ENCODE results near the gene MAP2K5. TPM values are rescaled to one million over a fixed set of nuclear protein-coding genes. Genes with fewer than 3 reads are reported as not detected.

MAP2K5 gene
- total and polyA plus RNA-seq, 10 of the 15 experiments (the other 5 are each of a cell fraction or from before 2014, with no cell fraction given), result 1.3 to 19.4 (median 9.6) TPM

- no peak for DNase-seq (ENCODE audit: low read depth, low spot score)
- Histone ChIP-seq H3K9me3 (replicated peaks; ENCODE audit: control insufficient read depth, insufficient read depth, low read length) (no peaks in the 10 kb centered on the region), H3K4me3 (no peak overlapping the region), H3K9ac (ENCODE audit: control insufficient read depth, insufficient read depth, low read length) (no peak overlapping the region), H3K27me3 (replicated peaks in 1 of 2; ENCODE audit: control insufficient read depth in 2 of 2, insufficient read depth in 2 of 2, low read length in 1 of 2) (no peaks in the 10 kb centered on the region), H3K27ac (ENCODE audit: control insufficient read depth, insufficient read depth) (no peak overlapping the region), H3K4me1 (ENCODE audit: control insufficient read depth, insufficient read depth, low read length) (no peaks in the 10 kb centered on the region), H3K79me2 (ENCODE audit: control insufficient read depth, insufficient read depth, low read length) (no peaks in the 10 kb centered on the region), H4K20me1 (ENCODE audit: control insufficient read depth, insufficient read depth) (no peaks in the 10 kb centered on the region), H3K4me2 (ENCODE audit: control insufficient read depth, insufficient read depth) (no peak overlapping the region), H2AFZ (ENCODE audit: control insufficient read depth, low read depth, low read length) (no peak overlapping the region), H3K36me3 (ENCODE audit: control insufficient read depth in 2 of 2, insufficient read depth in 2 of 2, low read length in 1 of 2) (peaks cover 0 to 4% of the 10 kb centered on the region in 2 experiments; a peak in 2 of 4 replicates)
- POLR2A ChIA-PET, result no interaction called here
- FAIRE-seq, result peak; percentile 59
- RAD21 ChIA-PET (ENCODE audit: unreplicated experiment), result no interaction called here
- CTCF ChIA-PET, result interaction anchor here (1.2 kb wide), 1 partner anchor 38 kb away, joined by 3 read pairs; no protein-coding TSS in a partner anchor
- ATAC-seq, result no peak
- TF ChIP-seq ZZZ3 (IDR thresholded peaks at IDR 0.05; ENCODE audit: control insufficient read depth, insufficient read length, low read depth) (no peak), CBX5 (IDR thresholded peaks at IDR 0.05; ENCODE audit: low read depth) (no peak), MAX (IDR thresholded peaks at IDR 0.05; ENCODE audit: low read depth, low read length) (no peak), SIN3A (IDR thresholded peaks at IDR 0.05; ENCODE audit: low read depth, low read length) (no peak), NFYB (IDR thresholded peaks at IDR 0.05; ENCODE audit: insufficient read depth, low read depth, low read length) (no peak), SUZ12 (IDR thresholded peaks at IDR 0.05; ENCODE audit: unreplicated experiment) (no peak), ASH2L (IDR thresholded peaks at IDR 0.05; ENCODE audit: borderline replicate concordance, low read depth) (no peak), BCLAF1 (IDR thresholded peaks at IDR 0.05) (no peak), MEF2B (IDR thresholded peaks at IDR 0.05; ENCODE audit: partially characterized antibody, poor library complexity, severe bottlenecking) (no peak), TAF1 (IDR thresholded peaks at IDR 0.05; ENCODE audit: borderline replicate concordance, low read depth, low read length) (no peak), STAT1 (conservative IDR thresholded peaks at IDR 0.05) (no peak), HCFC1 (IDR thresholded peaks at IDR 0.05; ENCODE audit: low read length) (no peak), FOXM1 (IDR thresholded peaks at IDR 0.05; ENCODE audit: low read depth, low read length) (no peak), SIX5 (IDR thresholded peaks at IDR 0.05; ENCODE audit: low read depth, low read length, severe bottlenecking) (no peak)
- TF ChIP-seq, protein P1, sequence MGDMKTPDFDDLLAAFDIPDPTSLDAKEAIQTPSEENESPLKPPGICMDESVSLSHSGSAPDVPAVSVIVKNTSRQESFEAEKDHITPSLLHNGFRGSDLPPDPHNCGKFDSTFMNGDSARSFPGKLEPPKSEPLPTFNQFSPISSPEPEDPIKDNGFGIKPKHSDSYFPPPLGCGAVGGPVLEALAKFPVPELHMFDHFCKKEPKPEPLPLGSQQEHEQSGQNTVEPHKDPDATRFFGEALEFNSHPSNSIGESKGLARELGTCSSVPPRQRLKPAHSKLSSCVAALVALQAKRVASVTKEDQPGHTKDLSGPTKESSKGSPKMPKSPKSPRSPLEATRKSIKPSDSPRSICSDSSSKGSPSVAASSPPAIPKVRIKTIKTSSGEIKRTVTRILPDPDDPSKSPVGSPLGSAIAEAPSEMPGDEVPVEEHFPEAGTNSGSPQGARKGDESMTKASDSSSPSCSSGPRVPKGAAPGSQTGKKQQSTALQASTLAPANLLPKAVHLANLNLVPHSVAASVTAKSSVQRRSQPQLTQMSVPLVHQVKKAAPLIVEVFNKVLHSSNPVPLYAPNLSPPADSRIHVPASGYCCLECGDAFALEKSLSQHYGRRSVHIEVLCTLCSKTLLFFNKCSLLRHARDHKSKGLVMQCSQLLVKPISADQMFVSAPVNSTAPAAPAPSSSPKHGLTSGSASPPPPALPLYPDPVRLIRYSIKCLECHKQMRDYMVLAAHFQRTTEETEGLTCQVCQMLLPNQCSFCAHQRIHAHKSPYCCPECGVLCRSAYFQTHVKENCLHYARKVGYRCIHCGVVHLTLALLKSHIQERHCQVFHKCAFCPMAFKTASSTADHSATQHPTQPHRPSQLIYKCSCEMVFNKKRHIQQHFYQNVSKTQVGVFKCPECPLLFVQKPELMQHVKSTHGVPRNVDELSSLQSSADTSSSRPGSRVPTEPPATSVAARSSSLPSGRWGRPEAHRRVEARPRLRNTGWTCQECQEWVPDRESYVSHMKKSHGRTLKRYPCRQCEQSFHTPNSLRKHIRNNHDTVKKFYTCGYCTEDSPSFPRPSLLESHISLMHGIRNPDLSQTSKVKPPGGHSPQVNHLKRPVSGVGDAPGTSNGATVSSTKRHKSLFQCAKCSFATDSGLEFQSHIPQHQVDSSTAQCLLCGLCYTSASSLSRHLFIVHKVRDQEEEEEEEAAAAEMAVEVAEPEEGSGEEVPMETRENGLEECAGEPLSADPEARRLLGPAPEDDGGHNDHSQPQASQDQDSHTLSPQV (IDR thresholded peaks at IDR 0.05), result no peak
- TF ChIP-seq, protein P2, sequence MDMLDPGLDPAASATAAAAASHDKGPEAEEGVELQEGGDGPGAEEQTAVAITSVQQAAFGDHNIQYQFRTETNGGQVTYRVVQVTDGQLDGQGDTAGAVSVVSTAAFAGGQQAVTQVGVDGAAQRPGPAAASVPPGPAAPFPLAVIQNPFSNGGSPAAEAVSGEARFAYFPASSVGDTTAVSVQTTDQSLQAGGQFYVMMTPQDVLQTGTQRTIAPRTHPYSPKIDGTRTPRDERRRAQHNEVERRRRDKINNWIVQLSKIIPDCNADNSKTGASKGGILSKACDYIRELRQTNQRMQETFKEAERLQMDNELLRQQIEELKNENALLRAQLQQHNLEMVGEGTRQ (IDR thresholded peaks at IDR 0.05; ENCODE audit: borderline replicate concordance, low read depth, low read length), result no peak
- SMC1A ChIA-PET (ENCODE audit: uncharacterized antibody, unreplicated experiment), result interaction anchor here (1.0 to 1.7 kb wide), 2 partner anchors 18 to 40 kb away, joined by 3 read pairs; no protein-coding TSS in a partner anchor
- in situ Hi-C loops (cut with MboI), result no loop called here
- no TSS peak for BruUV-seq (replicated peaks)
- intact Hi-C loops (cut with micrococcal nuclease; ENCODE audit: unreplicated experiment), result no loop called here
These were observed 53.1 kb downstream of the MAP2K5 start for GRCh38 chr15:67595572-67595971.

All from GM12878 (cell line).